ENCODE results near the gene UMODL1. TPM values are rescaled to one million over a fixed set of nuclear protein-coding genes. Genes with fewer than 3 reads are reported as not detected.
A peak's percentile ranks its signal among the peaks of the same experiment; 100 is the strongest.

UMODL1 gene
- total RNA-seq, 1 experiment from 2014 or later: not detected

GRCh38 chr21:42144679-42145568, 73.8 kb downstream of the UMODL1 start:
- DNase-seq (ENCODE audit: low read depth in 1 of 2, low spot score in 2 of 2): no peak
- Histone ChIP-seq H3K4me1 (replicated peaks) (peaks cover 4% of the 10 kb centered on the region; the same call in 1 of the 2 replicates), H3K27me3 (replicated peaks) (no peaks in the 10 kb centered on the region; the same call in 1 of the 2 replicates), H3K9me3 (replicated peaks) (no peaks in the 10 kb centered on the region), H3K4me3 (no peak overlapping the region), H3K36me3 (no peaks in the 10 kb centered on the region), H3K27ac (no peak overlapping the region)

- Histone ChIP-seq H3K27me3 (replicated peaks) (no peaks in the 10 kb centered on the region; the same call in 1 of the 2 replicates), H3K27ac (no peak overlapping the region), H3K9me3 (replicated peaks) (no peaks in the 10 kb centered on the region), H3K36me3 (no peaks in the 10 kb centered on the region), H3K4me3 (no peak overlapping the region), H3K4me1 (replicated peaks) (peaks cover 4% of the 10 kb centered on the region; the same call in 1 of the 2 replicates)
- peak in 1 of 2 experiments; percentile 39 for DNase-seq (ENCODE audit: low read depth in 1 of 2, low spot score in 2 of 2)
Observed at GRCh38 chr21:42145569-42146272, 74.6 kb downstream of the UMODL1 start.

GRCh38 chr21:42146273-42146805, 75.2 kb downstream of the UMODL1 start:
- no peaks in the 10 kb centered on the region for H3K36me3 ChIP-seq
- peaks cover 4% of the 10 kb centered on the region; the same call in 1 of the 2 replicates for H3K4me1 ChIP-seq (replicated peaks)
- H3K9me3 ChIP-seq (replicated peaks): no peaks in the 10 kb centered on the region
- DNase-seq (ENCODE audit: low read depth in 1 of 2, low spot score in 2 of 2): no peak
- no peaks in the 10 kb centered on the region; the same call in 1 of the 2 replicates for H3K27me3 ChIP-seq (replicated peaks)
- H3K27ac ChIP-seq: no peak overlapping the region
- no peak overlapping the region for H3K4me3 ChIP-seq

- no peaks in the 10 kb centered on the region; the same call in 1 of the 2 replicates for H3K27me3 ChIP-seq (replicated peaks)
- H3K9me3 ChIP-seq (replicated peaks): no peaks in the 10 kb centered on the region
- no peak for DNase-seq (ENCODE audit: low read depth in 1 of 2, low spot score in 2 of 2)
- H3K27ac ChIP-seq: no peak overlapping the region
- peaks cover 5% of the 10 kb centered on the region; the same call in 1 of the 2 replicates for H3K4me1 ChIP-seq (replicated peaks)
- H3K4me3 ChIP-seq: no peak overlapping the region
- no peaks in the 10 kb centered on the region for H3K36me3 ChIP-seq
Observed at GRCh38 chr21:42146821-42147220, 75.7 kb downstream of the UMODL1 start.

- no peaks in the 10 kb centered on the region for H3K9me3 ChIP-seq (replicated peaks)
- no peak for DNase-seq (ENCODE audit: low read depth in 1 of 2, low spot score in 2 of 2)
- H3K4me1 ChIP-seq (replicated peaks): peaks cover 6% of the 10 kb centered on the region; the same call in 1 of the 2 replicates
- H3K27ac ChIP-seq: no peak overlapping the region
- H3K36me3 ChIP-seq: no peaks in the 10 kb centered on the region
- H3K4me3 ChIP-seq: no peak overlapping the region
- no peaks in the 10 kb centered on the region; the same call in 1 of the 2 replicates for H3K27me3 ChIP-seq (replicated peaks)
Observed at GRCh38 chr21:42147386-42148020, 76.4 kb downstream of the UMODL1 start.

- Histone ChIP-seq H3K27ac (no peak overlapping the region), H3K9me3 (replicated peaks) (no peaks in the 10 kb centered on the region), H3K4me3 (no peak overlapping the region), H3K4me1 (replicated peaks) (peaks cover 6% of the 10 kb centered on the region; the same call in 1 of the 2 replicates), H3K36me3 (no peaks in the 10 kb centered on the region), H3K27me3 (replicated peaks) (no peaks in the 10 kb centered on the region)
- no peak for DNase-seq (ENCODE audit: low read depth in 1 of 2, low spot score in 2 of 2)
Observed at GRCh38 chr21:42148097-42148496, 77.0 kb downstream of the UMODL1 start.

GRCh38 chr21:42148584-42148983, 77.5 kb downstream of the UMODL1 start:
- no peak for DNase-seq (ENCODE audit: low read depth in 1 of 2, low spot score in 2 of 2)
- Histone ChIP-seq H3K4me1 (replicated peaks) (peaks cover 6% of the 10 kb centered on the region; the same call in 1 of the 2 replicates), H3K4me3 (no peak overlapping the region), H3K36me3 (no peaks in the 10 kb centered on the region), H3K27me3 (replicated peaks) (no peaks in the 10 kb centered on the region), H3K9me3 (replicated peaks) (no peaks in the 10 kb centered on the region), H3K27ac (no peak overlapping the region)

- Histone ChIP-seq H3K4me3 (no peak overlapping the region), H3K4me1 (replicated peaks) (peaks cover 6% of the 10 kb centered on the region; the same call in 1 of the 2 replicates), H3K27me3 (replicated peaks) (no peaks in the 10 kb centered on the region), H3K36me3 (no peaks in the 10 kb centered on the region), H3K27ac (no peak overlapping the region), H3K9me3 (replicated peaks) (no peaks in the 10 kb centered on the region)
- no peak for DNase-seq (ENCODE audit: low read depth in 1 of 2, low spot score in 2 of 2)
Observed at GRCh38 chr21:42149656-42150473, 78.7 kb downstream of the UMODL1 start.

- Histone ChIP-seq H3K4me1 (replicated peaks) (peaks cover 6% of the 10 kb centered on the region; the same call in 1 of the 2 replicates), H3K27ac (no peak overlapping the region), H3K27me3 (replicated peaks) (no peaks in the 10 kb centered on the region), H3K4me3 (no peak overlapping the region), H3K9me3 (replicated peaks) (no peaks in the 10 kb centered on the region), H3K36me3 (no peaks in the 10 kb centered on the region)
- no peak for DNase-seq (ENCODE audit: low read depth in 1 of 2, low spot score in 2 of 2)
Observed at GRCh38 chr21:42150474-42151085, 79.5 kb downstream of the UMODL1 start.

GRCh38 chr21:42151148-42151947, 80.2 kb downstream of the UMODL1 start:
- H3K27me3 ChIP-seq (replicated peaks): no peaks in the 10 kb centered on the region

GRCh38 chr21:42151948-42152220, 80.8 kb downstream of the UMODL1 start:
- Histone ChIP-seq H3K9me3 (replicated peaks) (no peaks in the 10 kb centered on the region), H3K4me3 (no peak overlapping the region), H3K36me3 (no peaks in the 10 kb centered on the region), H3K27me3 (replicated peaks) (no peaks in the 10 kb centered on the region), H3K4me1 (replicated peaks) (0 out of 2 replicates have a peak, but pooled peaks cover 3% of the 10 kb centered on the region), H3K27ac (no peak overlapping the region)
- DNase-seq (ENCODE audit: low read depth in 1 of 2, low spot score in 2 of 2): no peak

More at GRCh38 chr21:42151148-42151947, 80.2 kb downstream of the UMODL1 start:
- no peaks in the 10 kb centered on the region for H3K36me3 ChIP-seq
- 0 out of 2 replicates have a peak, but pooled peaks cover 3% of the 10 kb centered on the region for H3K4me1 ChIP-seq (replicated peaks)
- no peak for DNase-seq (ENCODE audit: low read depth in 1 of 2, low spot score in 2 of 2)
- no peak overlapping the region for H3K4me3 ChIP-seq
- no peaks in the 10 kb centered on the region for H3K9me3 ChIP-seq (replicated peaks)
- H3K27ac ChIP-seq: no peak overlapping the region
